HepG2 (cell line): ENCODE results near the gene ASTN1. TPM values are rescaled to one million over a fixed set of nuclear protein-coding genes. Genes with fewer than 3 reads are reported as not detected.

Source experiments
- ATAC-seq: fragments of 200-7000 bp; cut with Tn5 transposase; 3 replicates; pipeline ENCODE4 v1.9.1; 2020; ENCODE audit warnings: mild to moderate bottlenecking, moderate library complexity
- BruUV-seq: library from RNA; stranded (reverse); fragments of 400-500 nt; replicated peaks from 2 replicates; lab custom pipeline; 2021; lab: Mats Ljungman, UMichigan
- CTCF ChIA-PET: fragments of 300-600 bp; formaldehyde crosslinking; extraction: SDS; loops from one replicate; lab custom pipeline; 2021; ENCODE audit warnings: low total read pairs, inconsistent platforms, low intra/inter-chr PET ratio; lab: Yijun Ruan, JAX
- POLR2A ChIA-PET: fragments of 350-600 bp; sonication (Branson Sonifier 250); formaldehyde crosslinking; loops from one replicate; lab custom pipeline; 2020; ENCODE audit warnings: antibody characterized with exemption, inconsistent platforms; lab: Yijun Ruan, JAX
- DNase-seq: peaks from one replicate; pipeline ENCODE4 v3.0.0-alpha.2; 2015; ENCODE audit warnings: low spot score
- FAIRE-seq: peaks from 3 replicates; lab custom pipeline; 2011; peaks lifted over from hg19 to GRCh38; lab: Jason Lieb, UNC
- H2AFZ ChIP-seq: one replicate; pipeline ENCODE4 v1.6.1; 2011; ENCODE audit warnings: low read length, inconsistent platforms
- H3K27ac ChIP-seq: fragments of 300-600 bp; 3 replicates; pipeline ENCODE4 v1.8.0; 2011; ENCODE audit warnings: mixed run types, mild to moderate bottlenecking, mixed read lengths, low read length, inconsistent platforms; ENCODE audit not compliant: insufficient read depth; ENCODE audit errors: extremely low read length
- H3K27me3 ChIP-seq, 2 experiments: fragments of 200-600 bp in 1 of 2; 2 replicates in 1 of 2; 3 replicates in 1 of 2; pipeline versions ENCODE4 v1.6.0 to v1.8.0; 2011; ENCODE audit warnings: low read length in 2 of 2, mild to moderate bottlenecking in 2 of 2, moderate library complexity in 2 of 2, inconsistent platforms in 1 of 2; ENCODE audit not compliant: insufficient read depth in 2 of 2, control insufficient read depth in 1 of 2
- H3K36me3 ChIP-seq, 2 experiments: fragments of 200-600 bp in 1 of 2; replicated peaks in 1 of 2; 2 replicates in 1 of 2; 3 replicates in 1 of 2; pipeline versions ENCODE4 v1.5.1 to v1.8.0; 2011; ENCODE audit warnings: low read length in 2 of 2, inconsistent platforms in 1 of 2; ENCODE audit not compliant: insufficient read depth in 2 of 2, control insufficient read depth in 1 of 2
- H3K4me1 ChIP-seq: 2 replicates; pipeline ENCODE4 v1.5.1; 2012; ENCODE audit warnings: low read length, inconsistent platforms; ENCODE audit not compliant: insufficient read depth
- H3K4me2 ChIP-seq: 2 replicates; pipeline ENCODE4 v1.6.0; 2011; ENCODE audit warnings: low read depth, low read length, inconsistent platforms
- H3K4me3 ChIP-seq, 3 experiments: fragments of 200-600 bp in 1 of 3; sonication (generic), shearing (Covaris generic) in 1 of 3; replicated peaks in 1 of 3; 2 replicates each; pipeline ENCODE4 v1.5.1; 2011 to 2016; ENCODE audit warnings: low read length in 3 of 3, inconsistent platforms in 2 of 3, low read depth in 2 of 3, mild to moderate bottlenecking in 2 of 3, control low read depth in 1 of 3, mixed read lengths in 1 of 3; ENCODE audit not compliant: insufficient read depth in 1 of 3
- H3K79me2 ChIP-seq: one replicate; pipeline ENCODE4 v1.6.1; 2011; ENCODE audit warnings: low read length, inconsistent platforms; ENCODE audit not compliant: insufficient read depth
- H3K9ac ChIP-seq: 2 replicates; pipeline ENCODE4 v1.6.0; 2011; ENCODE audit warnings: mild to moderate bottlenecking, low read depth, low read length, inconsistent platforms; ENCODE audit not compliant: insufficient read depth
- H3K9me3 ChIP-seq: 2 replicates; pipeline ENCODE4 v1.5.1; 2012; ENCODE audit warnings: mild to moderate bottlenecking, low read length
- H4K20me1 ChIP-seq: 2 replicates; pipeline ENCODE4 v1.6.0; 2011; ENCODE audit warnings: inconsistent platforms, mild to moderate bottlenecking, low read length, moderate library complexity; ENCODE audit not compliant: insufficient read depth
- HOXA3 ChIP-seq: sonication (generic); formaldehyde crosslinking; IDR thresholded peaks from 2 replicates; pipeline ENCODE4 v1.5.0; 2020; ENCODE audit warnings: missing genetic modification reagents
- PHF20 ChIP-seq: sonication (generic); formaldehyde crosslinking; IDR thresholded peaks from 2 replicates; pipeline ENCODE4 v1.5.0; 2020; ENCODE audit warnings: mild to moderate bottlenecking, missing genetic modification reagents
- ZBTB1 ChIP-seq: sonication (generic); formaldehyde crosslinking; IDR thresholded peaks from 2 replicates; pipeline ENCODE4 v1.4.0; 2020; ENCODE audit warnings: missing genetic modification reagents, borderline replicate concordance
- ZFP82 ChIP-seq: sonication (generic); formaldehyde crosslinking; IDR thresholded peaks from 2 replicates; pipeline ENCODE4 v1.5.1; 2020; ENCODE audit warnings: mild to moderate bottlenecking, missing genetic modification reagents, borderline replicate concordance
- ZNF136 ChIP-seq: sonication (generic); formaldehyde crosslinking; IDR thresholded peaks from 2 replicates; pipeline ENCODE4 v1.8.1; 2022; ENCODE audit warnings: low read depth, mild to moderate bottlenecking, moderate library complexity, missing genetic modification reagents
- ZNF329 ChIP-seq: sonication (generic); formaldehyde crosslinking; IDR thresholded peaks from 2 replicates; pipeline ENCODE4 v1.9.0; 2021; ENCODE audit warnings: low read depth, mild to moderate bottlenecking, missing genetic modification reagents
- ZNF652 ChIP-seq: IDR thresholded peaks from 2 replicates; pipeline ENCODE4 v1.6.1; 2016; ENCODE audit warnings: low read depth, borderline replicate concordance
- ZNF784 ChIP-seq: sonication (generic); formaldehyde crosslinking; IDR thresholded peaks from 2 replicates; pipeline ENCODE4 v1.5.1; 2020; ENCODE audit warnings: missing genetic modification reagents, mild to moderate bottlenecking, borderline replicate concordance
- ZNF788 ChIP-seq: sonication (generic); formaldehyde crosslinking; IDR thresholded peaks from 2 replicates; pipeline ENCODE4 v1.5.0; 2020; ENCODE audit warnings: mild to moderate bottlenecking, missing genetic modification reagents, borderline replicate concordance
- whole genome bisulfite sequencing: methylation state at CpG from one replicate; pipeline ENCODE4 v1.1.6; 2017; ENCODE audit warnings: low lambda C conversion rate; 5-methylcytosine and 5-hydroxymethylcytosine counted together
- in situ Hi-C: cut with HindIII; loops from 2 replicates; pipeline ENCODE4 v1.10.0; 2017; ENCODE audit warnings: low pct_unique_long_range_greater_than_20kb; ENCODE audit not compliant: extremely low pct_ligation_motif_present
- intact Hi-C: fragments of 100-400 bp; cut with micrococcal nuclease; formaldehyde crosslinking; loops from one replicate; pipeline ENCODE4 v1.10.0; 2022; ENCODE audit not compliant: unreplicated experiment
- polyA plus RNA-seq, 8 experiments: library from polyadenylated mRNA; depleted of rRNA in 3 of 8; stranded (reverse) in 7 of 8; unstranded in 1 of 8; fragments of >200 nt; fragmentation: Illumina TruSeq in 4 of 8; extraction: Trizol in 4 of 8; gene quantifications; 2 replicates each; pipeline versions ENCODE4 v1.2.1 to v1.2.3, GENCODE V29; 2011 to 2016; ENCODE audit warnings: low read depth in 4 of 8, missing spikeins in 1 of 8, mixed read lengths in 1 of 8; ENCODE audit not compliant: insufficient read depth in 1 of 8
- total RNA-seq, 5 experiments: library from RNA; depleted of rRNA; stranded (reverse); fragments of >200 nt; fragmentation: Illumina TruSeq; extraction: Trizol; gene quantifications; 2 replicates each; pipeline ENCODE4 v1.2.3, GENCODE V29; 2016; ENCODE audit warnings: low read depth in 1 of 5
- TF ChIP-seq, protein P1 (sequence below): sonication (generic); formaldehyde crosslinking; IDR thresholded peaks from 2 replicates; pipeline ENCODE4 v1.5.1; 2020; ENCODE audit warnings: mild to moderate bottlenecking, missing genetic modification reagents

ASTN1 gene
- total and polyA plus RNA-seq, 2 of the 13 experiments (the other 11 are each of a cell fraction or from before 2014, with no cell fraction given): not detected

GRCh38 chr1:177119311-177119710 is 45.2 kb downstream of the ASTN1 start:
- BruUV-seq: no TSS peak
- Histone ChIP-seq H4K20me1 (no peaks in the 10 kb centered on the region), H3K4me3 (no peak overlapping the region), H3K9me3 (no peaks in the 10 kb centered on the region), H3K4me2 (no peak overlapping the region), H3K4me1 (no peaks in the 10 kb centered on the region), H3K27me3 (no peaks in the 10 kb centered on the region), H3K79me2 (no peaks in the 10 kb centered on the region), H3K27ac (no peak overlapping the region), H2AFZ (no peak overlapping the region)
- WGBS: 15% methylated on average over 4 of the region's 4 CpGs
- FAIRE-seq (no peak), DNase-seq (no peak), ATAC-seq (no peak)
- POLR2A ChIA-PET: no interaction called here
- no peak for TF ChIP-seq ZBTB1
- TF ChIP-seq, all 625 proteins: peak for 0
- in situ Hi-C loops (no loop called here), intact Hi-C loops (no loop called here)
- Histone ChIP-seq H3K9ac (no peak overlapping the region), H3K36me3 (no peaks in the 10 kb centered on the region)
- CTCF ChIA-PET: no interaction called here

DNA sequence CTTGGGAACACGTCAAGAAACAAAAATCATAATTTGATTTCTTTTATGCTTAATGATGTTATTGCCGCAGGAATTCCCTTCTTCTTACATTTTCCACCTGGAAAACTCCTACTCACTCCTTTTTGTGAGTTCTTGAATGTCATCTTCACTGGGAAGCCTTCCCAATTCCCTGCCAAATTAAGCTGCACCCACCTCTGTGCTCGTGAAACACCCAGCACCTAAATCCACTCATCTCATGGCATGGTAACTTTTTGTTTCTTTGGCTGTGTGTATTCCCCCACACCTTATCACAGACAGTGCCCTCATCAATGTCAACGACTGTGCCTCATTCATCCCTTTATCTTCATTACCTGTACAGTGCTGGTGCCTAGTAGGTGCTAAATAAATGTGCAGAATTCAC is 45.6 kb downstream of the ASTN1 start:
- no peak for ATAC-seq
- no peak overlapping the region for H3K27ac ChIP-seq
- H3K36me3 ChIP-seq: no peaks in the 10 kb centered on the region
- no peaks in the 10 kb centered on the region for H4K20me1 ChIP-seq
- H3K9me3 ChIP-seq: no peaks in the 10 kb centered on the region
- POLR2A ChIA-PET: no interaction called here
- no peak overlapping the region for H3K4me3 ChIP-seq
- CTCF ChIA-PET: no interaction called here
- no peak overlapping the region for H3K9ac ChIP-seq
- H3K4me1 ChIP-seq: no peaks in the 10 kb centered on the region
- H3K4me2 ChIP-seq: no peak overlapping the region
- TF ChIP-seq ZNF788 (CRISPR knock-in tag) (no peak), PHF20 (CRISPR knock-in tag) (no peak), ZNF784 (CRISPR knock-in tag) (no peak), ZNF652 (CRISPR knock-in tag) (no peak), HOXA3 (CRISPR knock-in tag) (no peak), ZNF136 (CRISPR knock-in tag) (no peak), ZFP82 (no peak), ZNF329 (CRISPR knock-in tag) (no peak)
- TF ChIP-seq, protein P1, sequence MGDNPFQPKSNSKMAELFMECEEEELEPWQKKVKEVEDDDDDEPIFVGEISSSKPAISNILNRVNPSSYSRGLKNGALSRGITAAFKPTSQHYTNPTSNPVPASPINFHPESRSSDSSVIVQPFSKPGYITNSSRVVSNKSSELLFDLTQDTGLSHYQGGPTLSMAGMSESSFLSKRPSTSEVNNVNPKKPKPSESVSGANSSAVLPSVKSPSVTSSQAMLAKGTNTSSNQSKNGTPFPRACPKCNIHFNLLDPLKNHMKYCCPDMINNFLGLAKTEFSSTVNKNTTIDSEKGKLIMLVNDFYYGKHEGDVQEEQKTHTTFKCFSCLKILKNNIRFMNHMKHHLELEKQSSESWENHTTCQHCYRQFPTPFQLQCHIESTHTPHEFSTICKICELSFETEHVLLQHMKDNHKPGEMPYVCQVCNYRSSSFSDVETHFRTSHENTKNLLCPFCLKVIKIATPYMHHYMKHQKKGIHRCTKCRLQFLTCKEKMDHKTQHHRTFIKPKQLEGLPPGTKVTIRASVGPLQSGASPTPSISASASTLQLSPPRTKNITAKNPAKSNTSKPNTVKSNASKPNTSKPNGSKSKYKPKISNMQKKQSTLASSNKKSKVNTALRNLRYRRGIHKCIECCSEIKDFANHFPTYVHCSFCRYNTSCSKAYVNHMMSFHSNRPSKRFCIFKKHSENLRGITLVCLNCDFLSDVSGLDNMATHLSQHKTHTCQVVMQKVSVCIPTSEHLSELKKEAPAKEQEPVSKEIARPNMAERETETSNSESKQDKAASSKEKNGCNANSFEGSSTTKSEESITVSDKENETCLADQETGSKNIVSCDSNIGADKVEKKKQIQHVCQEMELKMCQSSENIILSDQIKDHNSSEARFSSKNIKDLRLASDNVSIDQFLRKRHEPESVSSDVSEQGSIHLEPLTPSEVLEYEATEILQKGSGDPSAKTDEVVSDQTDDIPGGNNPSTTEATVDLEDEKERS: no peak
- TF ChIP-seq, all 625 proteins: peak for 0
- DNase-seq: no peak
- in situ Hi-C loops: no loop called here
- H2AFZ ChIP-seq: no peak overlapping the region
- 3% methylated on average over 4 of the region's 4 CpGs for WGBS
- no peak for FAIRE-seq
- H3K27me3 ChIP-seq: no peaks in the 10 kb centered on the region
- intact Hi-C loops: no loop called here
- no peaks in the 10 kb centered on the region for H3K79me2 ChIP-seq
- no TSS peak for BruUV-seq
